T-cell (primary cell): ENCODE results near the gene PMEPA1. TPM values are rescaled to one million over a fixed set of nuclear protein-coding genes. Genes with fewer than 3 reads are reported as not detected.

Experiments used
- ATAC-seq, 4 experiments: fragments of 200-7000 bp in 3 of 4; fragments of 150-1000 bp in 1 of 4; cut with Tn5 transposase; replicated peaks in 1 of 4; 1 replicate in 3 of 4; 2 replicates in 1 of 4; pipeline ENCODE4 v1.10.0; 2021; ENCODE audit warnings: moderate library complexity in 3 of 4, mild to moderate bottlenecking in 2 of 4, moderate number of reproducible peaks in 1 of 4
- CTCF ChIA-PET, 2 donors: fragments of 300-600 bp; sonication (Branson Sonifier 250); formaldehyde crosslinking; loops; one replicate each; lab custom pipeline; 2022; ENCODE audit warnings: antibody characterized with exemption in 2 of 2; lab: Charles Lee
- POLR2A ChIA-PET, 2 donors: fragments of 300-600 bp; sonication (Branson Sonifier 250); formaldehyde crosslinking; loops; one replicate each; lab custom pipeline; 2022; ENCODE audit warnings: antibody characterized with exemption in 2 of 2; lab: Charles Lee
- DNase-seq, 35 experiments: peaks; one replicate each; pipeline versions ENCODE4 v3.0.0 to v3.0.0-alpha.2; 2013 to 2023
- H3K27ac ChIP-seq: one replicate; pipeline ENCODE4 v1.5.1; 2013; ENCODE audit warnings: low read length
- H3K27me3 ChIP-seq, 2 experiments: replicated peaks in 1 of 2; 1 replicate in 1 of 2; 2 replicates in 1 of 2; pipeline versions ENCODE4 v1.6.1 to v1.7.0; 2013; ENCODE audit warnings: low read length in 1 of 2, mixed read lengths in 1 of 2; ENCODE audit not compliant: control insufficient read depth in 2 of 2, insufficient read depth in 2 of 2; ENCODE audit errors: extremely low read depth in 1 of 2
- H3K36me3 ChIP-seq, 2 donors: 1 replicate in 1 of 2; 2 replicates in 1 of 2; pipeline versions ENCODE4 v1.6.1 to v1.7.0; 2013; ENCODE audit warnings: low read length in 1 of 2; ENCODE audit not compliant: control insufficient read depth in 2 of 2, insufficient read depth in 1 of 2; ENCODE audit errors: extremely low read depth in 1 of 2
- H3K4me1 ChIP-seq, 2 experiments: 1 replicate in 1 of 2; 2 replicates in 1 of 2; pipeline versions ENCODE4 v1.6.1 to v1.7.0; 2013; ENCODE audit warnings: low read length in 2 of 2, mixed read lengths in 1 of 2; ENCODE audit not compliant: insufficient read depth in 2 of 2, control insufficient read depth in 1 of 2; ENCODE audit errors: extremely low read depth in 1 of 2
- H3K4me3 ChIP-seq, 2 donors: 1 replicate in 1 of 2; 2 replicates in 1 of 2; pipeline versions ENCODE4 v1.5.1 to v1.7.0; 2013; ENCODE audit warnings: mild to moderate bottlenecking in 2 of 2, low read length in 1 of 2, moderate library complexity in 1 of 2; ENCODE audit not compliant: control insufficient read depth in 1 of 2; ENCODE audit errors: extremely low read depth in 1 of 2
- H3K9me3 ChIP-seq: 2 replicates; pipeline ENCODE4 v1.7.0; 2013
- H3K27ac Mint-ChIP-seq, 2 donors: one replicate each; pipeline ENCODE4 v1.8.0; 2020 to 2021; ENCODE audit warnings: mild to moderate bottlenecking in 2 of 2, mixed read lengths in 2 of 2
- H3K27me3 Mint-ChIP-seq, 2 donors: one replicate each; pipeline ENCODE4 v1.8.0; 2021 to 2022; ENCODE audit warnings: mixed read lengths in 2 of 2
- H3K36me3 Mint-ChIP-seq: one replicate; pipeline ENCODE4 v1.8.0; 2021; ENCODE audit warnings: mixed read lengths
- H3K4me1 Mint-ChIP-seq, 3 donors: one replicate each; pipeline ENCODE4 v1.8.0; 2020 to 2022; ENCODE audit warnings: mixed read lengths in 3 of 3, mild to moderate bottlenecking in 1 of 3
- H3K4me3 Mint-ChIP-seq, 3 donors: one replicate each; pipeline ENCODE4 v1.8.0; 2020 to 2022; ENCODE audit warnings: mild to moderate bottlenecking in 3 of 3, mixed read lengths in 3 of 3, moderate library complexity in 3 of 3
- H3K9me3 Mint-ChIP-seq, 3 donors: one replicate each; pipeline ENCODE4 v1.8.0; 2020 to 2022; ENCODE audit warnings: mixed read lengths in 3 of 3
- WGBS: methylation state at CpG from one replicate; pipeline ENCODE4 v1.1.5; 2013; ENCODE audit warnings: missing lambda C conversion rate; ENCODE audit not compliant: insufficient coverage; 5-methylcytosine and 5-hydroxymethylcytosine counted together
- total RNA-seq, 35 experiments: library from RNA in 6 of 35; stranded (reverse) in 6 of 35; fragments of 120-200 nt in 1 of 35; gene quantifications; one replicate each; pipeline versions ENCODE4 v1.2.1 to v1.2.4 and lab custom pipeline; 2013 to 2026

The PMEPA1 gene
- total RNA-seq (10 to 100 TPM in 3 of 5 donors, 1 to 10 TPM in 2; 6.0 to 30.4 (median 21.7) TPM), total RNA-seq (lab: John Stamatoyannopoulos, UW) (6.1 to 191 (median 36.5) reads per million in 29 experiments)
- total RNA-seq (2013) = 0.81 TPM

- Mint-ChIP-seq H3K36me3 (no peaks in the 10 kb centered on the region), H3K9me3 (no peaks in the 10 kb centered on the region), H3K4me3 (peak within 1 kb of the TSS; percentile 88 to 93 (median 89)), H3K27me3 (peaks cover 0 to 6% of the 10 kb centered on the region in 2 donors), H3K4me1 (peaks cover 30 to 49% (median 47%) of the 10 kb centered on the region in 3 donors), H3K27ac (peak within 1 kb of the TSS; percentile 90 to 92)
- Histone ChIP-seq H3K4me1 (peaks cover 10 to 32% of the 10 kb centered on the region in 2 experiments), H3K36me3 (no peaks in the 10 kb centered on the region), H3K4me3 (peak within 1 kb of the TSS; percentile 81 to 95), H3K27me3 (peaks cover 0 to 44% of the 10 kb centered on the region in 2 experiments), H3K27ac (peak within 1 kb of the TSS; percentile 63), H3K9me3 (no peaks in the 10 kb centered on the region)
- under 1% methylated on average over 74 of the region's 92 CpGs for WGBS
- CTCF ChIA-PET = interaction anchor here in 1 of 2 donors (0.5 to 0.9 kb wide), 4 partner anchors 8 to 90 kb away, joined by 3 to 4 read pairs (median 3); partner anchors contain the start of gene ZBP1
- ATAC-seq = peak; percentile 87 to 93 (median 89)
- DNase-seq = peak; percentile 79 to 96 (median 91)
- POLR2A ChIA-PET = interaction anchor here (0.6 to 1.7 kb wide), 7 partner anchors 8 to 682 kb away, joined by 3 to 7 read pairs (median 4); partner anchors contain the start of gene ZBP1 (in 2 of the 2)
These were observed at the start of gene PMEPA1 for GRCh38 chr20:57709823-57710799. PMEPA1 (minus strand) TSS chr20:57710015; CDS start chr20:57709582, 433 bp downstream.

- Mint-ChIP-seq H3K27me3 (peaks cover 47 to 54% of the 10 kb centered on the region in 2 donors), H3K36me3 (no peaks in the 10 kb centered on the region), H3K4me3 (no peak overlapping the region), H3K4me1 (peaks cover 0 to 5% (median 0%) of the 10 kb centered on the region in 3 donors), H3K9me3 (peaks cover 0 to 7% (median 3%) of the 10 kb centered on the region in 3 donors), H3K27ac (no peak overlapping the region)
- ChIA-PET CTCF (no interaction called here), POLR2A (no interaction called here)
- WGBS = 33% methylated on average over 1 of the region's 1 CpG
- Histone ChIP-seq H3K4me1 (no peaks in the 10 kb centered on the region), H3K27ac (no peak overlapping the region), H3K9me3 (no peaks in the 10 kb centered on the region), H3K36me3 (no peaks in the 10 kb centered on the region), H3K4me3 (no peak overlapping the region), H3K27me3 (peaks cover 0 to 31% of the 10 kb centered on the region in 2 experiments)
- DNase-seq (no peak), ATAC-seq (no peak)
These were observed 48.0 kb upstream of the PMEPA1 start for GRCh38 chr20:57757767-57758166.

- Mint-ChIP-seq H3K36me3 (no peaks in the 10 kb centered on the region), H3K4me3 (no peak overlapping the region), H3K9me3 (peaks cover 0 to 7% (median 3%) of the 10 kb centered on the region in 3 donors), H3K27me3 (peaks cover 39 to 45% of the 10 kb centered on the region in 2 donors), H3K4me1 (peaks cover 0 to 5% (median 0%) of the 10 kb centered on the region in 3 donors), H3K27ac (no peak overlapping the region)
- Histone ChIP-seq H3K36me3 (no peaks in the 10 kb centered on the region), H3K4me3 (no peak overlapping the region), H3K9me3 (no peaks in the 10 kb centered on the region), H3K4me1 (no peaks in the 10 kb centered on the region), H3K27ac (no peak overlapping the region), H3K27me3 (peaks cover 0 to 24% of the 10 kb centered on the region in 2 experiments)
- CTCF ChIA-PET = no interaction called here
- WGBS = 92% methylated on average over 3 of the region's 4 CpGs
- no peak for DNase-seq
- ATAC-seq = no peak
- POLR2A ChIA-PET = no interaction called here
These were observed 47.1 kb upstream of the PMEPA1 start for GRCh38 chr20:57756921-57757320.

- H3K27me3 Mint-ChIP-seq = peaks cover 41 to 42% of the 10 kb centered on the region in 2 donors
- H3K9me3 ChIP-seq = no peaks in the 10 kb centered on the region
- H3K4me3 Mint-ChIP-seq = no peak overlapping the region
- H3K27ac Mint-ChIP-seq = no peak overlapping the region
- H3K27me3 ChIP-seq = peaks cover 0 to 26% of the 10 kb centered on the region in 2 experiments
- CTCF ChIA-PET = no interaction called here
- H3K27ac ChIP-seq = no peak overlapping the region
- no peaks in the 10 kb centered on the region for H3K36me3 ChIP-seq
- WGBS = 100% methylated on average over 1 of the region's 4 CpGs
- no peaks in the 10 kb centered on the region for H3K4me1 ChIP-seq
- ATAC-seq = no peak
- H3K4me3 ChIP-seq = no peak overlapping the region
- POLR2A ChIA-PET = no interaction called here
- peaks cover 0 to 5% (median 0%) of the 10 kb centered on the region in 3 donors for H3K4me1 Mint-ChIP-seq
- peaks cover 0 to 7% (median 3%) of the 10 kb centered on the region in 3 donors for H3K9me3 Mint-ChIP-seq
- no peaks in the 10 kb centered on the region for H3K36me3 Mint-ChIP-seq
- no peak for DNase-seq
These were observed 46.4 kb upstream of the PMEPA1 start for GRCh38 chr20:57756213-57756612.

GRCh38 chr20:57755609-57756008 lies 45.8 kb upstream of the PMEPA1 start:
- WGBS = no CpG with 5 or more reads among the region's 1 CpG
- Mint-ChIP-seq H3K27me3 (peaks cover 41 to 44% of the 10 kb centered on the region in 2 donors), H3K9me3 (peaks cover 0 to 7% (median 3%) of the 10 kb centered on the region in 3 donors), H3K36me3 (no peaks in the 10 kb centered on the region), H3K4me1 (peaks cover 0 to 5% (median 0%) of the 10 kb centered on the region in 3 donors), H3K27ac (no peak overlapping the region), H3K4me3 (no peak overlapping the region)
- CTCF ChIA-PET = no interaction called here
- no peaks in the 10 kb centered on the region for H3K36me3 ChIP-seq
- H3K4me1 ChIP-seq = no peaks in the 10 kb centered on the region
- H3K9me3 ChIP-seq = no peaks in the 10 kb centered on the region
- no peak overlapping the region for H3K27ac ChIP-seq
- ATAC-seq (no peak), DNase-seq (no peak)
- no peak overlapping the region for H3K4me3 ChIP-seq
- peaks cover 0 to 22% of the 10 kb centered on the region in 2 experiments for H3K27me3 ChIP-seq
- POLR2A ChIA-PET = no interaction called here

- Mint-ChIP-seq H3K36me3 (no peaks in the 10 kb centered on the region), H3K4me1 (peaks cover 1 to 9% (median 3%) of the 10 kb centered on the region in 3 donors), H3K27ac (no peak overlapping the region), H3K9me3 (peaks cover 0 to 7% (median 3%) of the 10 kb centered on the region in 3 donors), H3K27me3 (peaks cover 40 to 41% of the 10 kb centered on the region in 2 donors), H3K4me3 (no peak overlapping the region)
- Histone ChIP-seq H3K9me3 (no peaks in the 10 kb centered on the region), H3K27me3 (peaks cover 0 to 25% of the 10 kb centered on the region in 2 experiments), H3K27ac (no peak overlapping the region), H3K36me3 (no peaks in the 10 kb centered on the region), H3K4me1 (peaks cover 0 to 3% of the 10 kb centered on the region in 2 experiments), H3K4me3 (no peak overlapping the region)
- WGBS = 80% methylated on average over 3 of the region's 3 CpGs
- ATAC-seq (no peak), DNase-seq (no peak)
- ChIA-PET CTCF (no interaction called here), POLR2A (no interaction called here)
These were observed 44.4 kb upstream of the PMEPA1 start for GRCh38 chr20:57754190-57754589.
